Skeletal muscle cell (primary cell): ENCODE results near the gene OFD1.
A peak's percentile ranks its signal among the peaks of the same experiment; 100 is the strongest.

ENCODE experiments used
- DNase-seq: peaks from one replicate; pipeline ENCODE4 v3.0.0-alpha.2; 2010; ENCODE audit warnings: low read depth
- H3K4me3 ChIP-seq: 2 replicates; pipeline ENCODE4 v1.5.1; 2011; ENCODE audit warnings: low read depth, mild to moderate bottlenecking, control low read depth, low read length, moderate library complexity

OFD1 gene

GRCh38 chrX:13776387-13776786, 41.8 kb downstream of the OFD1 start:
- no peak overlapping the region for H3K4me3 ChIP-seq
- DNase-seq, result no peak

- H3K4me3 ChIP-seq, result no peak overlapping the region
- DNase-seq, result no peak
Observed at GRCh38 chrX:13778916-13779315, 44.4 kb downstream of the OFD1 start.

- no peak for DNase-seq
- H3K4me3 ChIP-seq, result no peak overlapping the region
Observed at GRCh38 chrX:13780868-13781427, 46.4 kb downstream of the OFD1 start.

- no peak overlapping the region for H3K4me3 ChIP-seq
- no peak for DNase-seq
Observed at GRCh38 chrX:13786048-13786447, 51.5 kb downstream of the OFD1 start.

- peak; percentile 21 for DNase-seq
- no peak overlapping the region for H3K4me3 ChIP-seq
Observed at GRCh38 chrX:13790206-13791131, 55.9 kb downstream of the OFD1 start.

GRCh38 chrX:13791145-13791544, 56.6 kb downstream of the OFD1 start:
- DNase-seq, result no peak
- H3K4me3 ChIP-seq, result no peak overlapping the region

GRCh38 chrX:13791559-13791958, 57.0 kb downstream of the OFD1 start:
- DNase-seq, result no peak
- no peak overlapping the region for H3K4me3 ChIP-seq

DNA sequence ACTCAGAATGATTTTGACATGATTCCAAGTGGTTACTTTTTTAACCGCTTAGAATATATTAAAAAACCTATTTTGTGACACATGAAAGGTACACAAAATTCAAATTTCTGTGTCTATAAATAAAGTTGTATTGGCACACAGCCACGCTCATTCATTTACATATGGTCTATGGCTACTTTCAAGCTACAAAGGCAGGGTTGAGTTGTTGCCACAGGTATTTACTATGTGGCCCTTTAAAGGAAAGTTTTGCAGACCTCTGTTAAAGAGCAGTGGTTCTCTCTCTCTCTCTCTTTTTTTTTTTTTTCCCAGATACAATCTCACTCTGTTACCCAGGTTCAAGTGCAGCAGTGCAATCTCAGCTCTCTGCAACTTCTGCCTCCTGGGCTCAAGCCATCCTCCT, 59.3 kb downstream of the OFD1 start:
- H3K4me3 ChIP-seq, result no peak overlapping the region
- DNase-seq, result no peak

GRCh38 chrX:13794417-13794816, 59.9 kb downstream of the OFD1 start:
- H3K4me3 ChIP-seq, result no peak overlapping the region
- no peak for DNase-seq

DNA sequence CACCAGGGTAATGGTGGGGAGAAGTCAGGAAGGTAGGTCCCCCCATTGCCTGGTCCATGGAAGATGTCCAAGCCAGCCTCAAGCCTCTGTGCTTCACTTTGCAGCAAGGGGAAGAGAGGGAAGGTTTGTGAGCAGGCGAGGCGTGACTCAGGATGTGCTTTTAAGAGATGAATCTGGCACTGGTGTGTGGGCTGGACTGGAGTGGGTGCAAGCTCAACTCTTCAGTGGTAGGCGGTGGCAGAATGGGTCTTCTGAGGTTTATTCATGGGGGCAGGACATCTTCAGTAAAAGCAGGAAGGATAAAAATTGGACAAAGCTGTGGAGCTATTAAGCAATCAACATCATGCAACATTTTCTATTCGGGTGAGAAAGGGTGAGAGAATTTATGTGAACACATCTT, 63.0 kb downstream of the OFD1 start:
- no peak for DNase-seq
- H3K4me3 ChIP-seq, result no peak overlapping the region

- no peak overlapping the region for H3K4me3 ChIP-seq
- DNase-seq, result no peak
Observed at GRCh38 chrX:13798184-13798583, 63.6 kb downstream of the OFD1 start.

- H3K4me3 ChIP-seq, result no peak overlapping the region
- DNase-seq, result no peak
Observed at GRCh38 chrX:13803116-13803515, 68.6 kb downstream of the OFD1 start.

DNA sequence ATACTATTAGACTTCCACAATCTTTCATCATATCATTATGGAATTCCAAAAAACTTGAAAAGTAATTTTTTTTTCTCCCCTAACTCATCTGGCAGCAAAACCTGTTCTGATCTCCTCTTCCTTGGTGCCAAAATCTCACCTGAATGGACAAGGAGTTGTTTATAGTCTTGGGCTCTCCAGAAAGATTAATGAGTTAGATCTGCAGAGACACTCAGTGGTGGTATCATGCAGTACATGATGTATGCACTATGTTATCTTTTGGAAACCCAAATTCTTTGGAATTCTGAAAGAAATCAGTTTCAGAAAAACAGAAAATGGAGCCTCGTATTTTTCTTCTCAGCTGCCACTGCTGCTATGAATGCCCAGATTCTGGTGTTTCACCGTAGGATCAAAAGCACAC, 70.7 kb downstream of the OFD1 start:
- DNase-seq, result no peak
- no peak overlapping the region for H3K4me3 ChIP-seq

- H3K4me3 ChIP-seq, result no peak overlapping the region
- no peak for DNase-seq
Observed at GRCh38 chrX:13808293-13808692, 73.7 kb downstream of the OFD1 start.

- H3K4me3 ChIP-seq, result no peak overlapping the region
- DNase-seq, result no peak
Observed at GRCh38 chrX:13808865-13809264, 74.3 kb downstream of the OFD1 start.

- H3K4me3 ChIP-seq, result no peak overlapping the region
- no peak for DNase-seq
Observed at GRCh38 chrX:13815664-13816063, 81.1 kb downstream of the OFD1 start.

DNA sequence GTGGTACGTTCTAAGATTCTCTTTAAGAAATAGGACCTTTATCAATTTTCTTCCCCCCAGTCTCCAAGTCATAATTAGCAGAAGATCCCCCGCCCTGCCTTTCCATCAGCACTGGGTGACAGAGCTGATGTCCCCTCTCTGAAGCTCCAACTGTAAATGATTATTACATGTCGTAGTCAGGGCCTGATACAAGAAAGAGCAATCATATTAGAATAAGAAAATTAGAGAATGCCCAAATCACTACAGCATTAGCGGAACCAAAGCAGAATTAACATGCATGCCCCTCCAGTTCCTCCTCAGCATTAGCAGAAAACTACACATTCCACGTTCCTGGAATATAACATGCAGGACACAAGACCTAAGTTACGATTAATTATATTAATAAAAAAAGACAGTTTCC, 81.6 kb downstream of the OFD1 start:
- no peak overlapping the region for H3K4me3 ChIP-seq
- no peak for DNase-seq

DNA sequence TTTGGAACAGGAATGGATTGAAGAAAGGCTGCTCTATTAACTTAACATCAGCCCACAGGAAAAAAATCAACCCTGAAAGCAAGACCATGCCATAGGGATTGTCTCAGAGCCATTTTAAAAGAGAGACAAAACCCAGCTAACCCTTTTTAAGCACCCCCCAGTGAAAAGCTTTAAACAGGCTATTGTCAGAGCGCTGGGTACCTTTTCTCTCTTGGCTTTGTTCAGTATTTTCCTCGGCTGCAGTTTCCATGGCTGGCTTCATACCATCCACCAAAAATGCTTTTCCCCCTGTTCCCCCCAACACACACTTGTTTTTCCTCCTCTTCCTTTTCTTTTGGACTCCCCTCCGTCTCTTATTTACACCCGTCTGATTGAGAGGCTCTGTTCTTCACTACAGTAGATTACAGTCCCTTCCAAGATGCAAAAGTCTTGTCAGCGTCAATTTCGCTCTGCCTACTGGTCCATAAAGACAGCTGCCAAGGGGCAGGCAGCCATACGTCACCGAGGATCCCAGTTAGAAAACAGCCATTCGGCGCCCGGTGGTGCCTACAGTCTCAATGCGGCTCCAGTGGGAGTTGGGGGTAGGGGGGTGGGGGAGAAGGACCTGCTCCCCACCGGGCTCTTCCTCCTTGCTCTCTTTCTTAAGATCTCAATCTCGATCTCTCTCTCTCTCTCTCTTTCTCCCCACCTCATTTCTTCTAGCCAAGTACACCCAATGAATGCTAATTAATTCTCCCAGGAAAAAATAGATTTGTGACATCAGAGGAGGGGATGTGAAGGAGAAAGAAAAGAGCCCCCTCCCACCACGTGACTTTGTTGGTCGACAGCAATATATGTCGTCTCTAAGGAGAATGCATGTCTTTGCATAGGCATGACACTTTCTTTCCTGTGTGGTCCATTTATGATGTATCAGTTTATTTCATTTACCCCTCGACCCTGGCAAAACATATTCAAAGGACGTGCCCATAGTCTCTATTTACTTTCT, 82.4 kb downstream of the OFD1 start, which contains the start of gene GPM6B:
TSS of gene GPM6B (minus strand) at position 451 of the 985 bp plus-strand sequence. CDS start at position 262, 189 bp downstream.
- DNase-seq, result no peak
- H3K4me3 ChIP-seq, result no peak within 1 kb of the TSS
